ENCODE measurements around the gene HECW1.
"Not testable (repeated sequence)": the region's sequence is repeated elsewhere in the genome, so short reads cannot be mapped to it uniquely, and the experiment has no call there.

The HECW1 gene

DNA sequence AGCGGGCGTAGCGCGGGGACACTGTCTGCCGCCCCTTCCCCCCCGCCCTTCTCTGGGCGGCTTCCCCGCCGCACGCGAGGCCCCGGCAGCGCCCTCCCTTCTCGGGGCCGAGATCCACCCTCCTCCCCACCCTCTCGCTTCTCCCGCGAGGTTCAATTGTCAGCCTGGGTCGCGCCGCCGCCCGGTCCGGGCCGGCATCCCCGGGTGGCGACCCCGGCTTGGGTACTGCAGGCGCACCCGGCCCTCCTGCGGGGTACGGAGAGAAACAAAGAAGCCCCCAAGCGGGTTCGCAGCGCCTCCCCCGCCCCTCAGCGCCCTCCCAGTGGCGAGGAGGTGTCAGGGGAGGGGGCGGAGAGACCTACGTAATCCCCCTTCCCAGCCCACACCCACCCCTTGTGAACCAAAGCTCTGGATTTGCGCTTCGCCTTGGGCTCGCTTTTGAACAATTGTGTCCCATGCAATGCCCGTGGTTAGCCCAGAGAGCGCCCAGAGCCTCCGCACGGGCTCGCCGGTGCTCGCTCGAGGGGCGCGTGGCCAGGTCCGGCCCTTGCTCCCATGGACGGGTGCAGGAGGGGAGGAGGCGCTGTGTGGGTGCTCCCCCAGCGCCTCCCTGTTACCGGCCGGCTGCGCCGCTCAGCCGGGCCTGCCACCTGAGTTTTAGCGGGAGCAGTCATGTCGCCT, 634 bp downstream of the HECW1 start:
- no peak for DNase-seq

DNA sequence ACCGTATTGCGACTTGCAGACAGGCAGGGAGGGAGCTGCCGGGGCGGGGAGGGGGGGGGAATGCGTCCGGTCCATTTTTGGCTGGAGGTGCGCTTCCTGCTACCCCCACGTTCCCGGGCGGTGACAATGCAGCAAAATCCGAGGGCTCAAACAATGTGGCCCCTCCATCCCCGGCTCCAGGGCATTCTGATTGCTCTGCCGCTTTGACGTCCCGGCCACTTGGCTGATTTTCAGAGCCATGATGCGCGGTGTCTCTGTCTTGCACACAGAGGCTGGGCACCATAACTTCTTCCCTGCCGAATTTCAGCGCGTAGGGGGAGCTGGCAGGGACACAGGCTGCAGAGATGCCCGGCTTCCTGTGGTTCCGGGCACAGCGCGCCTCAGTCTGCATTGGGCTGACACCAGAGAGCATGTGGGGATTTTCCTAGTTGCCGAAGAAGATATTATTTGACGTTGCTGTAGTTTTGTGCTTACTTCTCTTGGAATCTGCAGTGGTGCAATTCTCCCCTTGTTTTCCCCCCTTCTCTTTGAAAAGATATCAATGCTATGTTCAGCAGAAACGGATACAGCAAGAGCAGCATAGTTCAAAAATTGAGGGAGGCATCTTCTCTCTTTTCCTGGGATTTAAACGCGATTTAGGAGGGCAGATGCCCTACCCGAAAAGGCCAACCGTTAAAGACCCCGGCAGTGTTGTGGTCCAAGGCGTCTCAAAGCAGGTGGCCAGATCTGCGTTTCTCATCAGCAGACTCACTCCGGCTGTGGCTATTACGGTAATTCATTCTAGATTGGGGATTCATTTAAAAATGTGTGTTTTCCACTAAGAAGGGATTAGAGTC, 1.4 kb downstream of the HECW1 start:
- no peak for DNase-seq

GRCh38 chr7:43114458-43114780, 2.0 kb downstream of the HECW1 start:
- DNase-seq = no peak

GRCh38 chr7:43116451-43116850, 4.0 kb downstream of the HECW1 start:
- no peak for DNase-seq

DNA sequence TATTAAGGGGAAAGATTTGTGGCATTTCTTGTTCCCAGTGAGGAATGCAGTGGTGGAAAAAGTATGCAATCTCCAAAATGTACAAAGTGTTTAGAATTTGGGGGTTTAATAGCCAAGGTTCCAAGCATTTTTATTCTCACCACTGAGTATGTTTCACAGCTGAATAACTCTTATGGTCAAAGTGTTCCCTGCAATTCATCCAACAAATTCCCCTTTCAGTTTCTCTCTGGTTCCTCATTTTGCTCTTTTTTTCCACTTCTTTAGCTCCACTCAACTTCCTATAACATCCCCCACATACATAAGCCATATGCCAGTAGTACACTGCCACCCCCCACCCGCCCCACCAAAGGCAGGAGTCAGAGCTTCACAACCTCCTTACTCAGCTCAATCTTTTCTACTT, 4.6 kb downstream of the HECW1 start:
- DNase-seq = no peak

DNA sequence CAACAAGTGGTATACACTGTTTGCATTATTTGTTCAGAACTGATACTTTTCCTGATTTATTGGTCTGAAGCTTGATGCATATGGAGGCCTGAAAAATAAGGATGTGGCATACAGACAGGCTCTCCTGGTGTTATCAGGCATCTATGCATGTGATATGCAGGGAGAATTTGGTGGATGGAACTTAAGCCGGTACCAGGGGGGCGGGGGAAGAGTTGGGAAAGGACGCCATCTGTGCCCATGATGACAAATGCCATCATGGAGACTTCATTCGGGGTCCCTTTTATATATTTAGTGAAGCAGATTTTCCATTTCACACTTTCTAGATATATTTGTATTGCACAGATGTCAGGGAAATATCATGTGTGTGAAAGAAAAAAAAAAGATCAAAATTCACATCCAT, 5.4 kb downstream of the HECW1 start:
- no peak for DNase-seq

DNA sequence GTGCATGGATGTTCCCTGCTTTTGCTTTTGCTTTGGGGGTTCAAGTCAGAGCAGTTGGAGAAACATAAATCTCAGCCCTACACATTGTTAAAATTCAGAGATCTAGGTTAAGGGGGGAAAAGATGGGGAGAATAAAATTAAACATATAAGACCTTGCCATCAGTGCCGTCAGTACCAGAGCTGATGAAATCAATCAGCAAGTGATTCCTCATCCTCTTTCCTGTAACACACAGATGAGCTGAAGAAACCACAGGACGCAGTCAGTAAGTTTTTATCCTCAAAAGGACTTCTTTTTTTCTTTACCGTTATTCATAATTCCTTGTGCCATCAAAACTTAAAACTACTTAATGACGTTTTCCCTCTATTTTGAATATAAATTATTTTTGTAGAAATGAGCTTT, 5.9 kb downstream of the HECW1 start:
- DNase-seq = no peak

GRCh38 chr7:43119371-43120075, 7.1 kb downstream of the HECW1 start:
- DNase-seq = no peak

- no peak for DNase-seq
Measured at GRCh38 chr7:43121973-43122372, 9.5 kb downstream of the HECW1 start.

GRCh38 chr7:43123457-43123856, 11.0 kb downstream of the HECW1 start:
- DNase-seq = no peak

GRCh38 chr7:43124388-43124787, 11.9 kb downstream of the HECW1 start:
- no peak for DNase-seq

GRCh38 chr7:43130347-43130746, 17.9 kb downstream of the HECW1 start:
- DNase-seq = no peak

DNA sequence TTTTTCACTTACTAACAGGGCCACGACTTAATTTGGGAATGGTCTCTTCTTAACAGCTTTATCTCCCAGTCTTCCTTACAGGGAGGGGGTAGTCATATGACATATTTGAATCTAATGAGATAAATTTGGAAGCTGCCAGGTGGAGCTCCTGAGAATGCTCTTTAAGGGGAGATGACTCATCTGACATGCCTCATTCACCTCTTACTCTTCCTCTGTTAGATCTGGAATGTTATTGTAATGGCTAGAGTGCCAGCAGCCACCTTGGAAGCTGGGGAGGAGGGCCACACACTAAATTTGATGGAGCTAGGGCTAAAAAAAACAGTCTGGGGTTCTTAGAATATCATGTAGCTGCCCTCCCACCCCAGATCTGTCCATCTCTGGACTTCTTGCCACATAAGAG, 22.7 kb downstream of the HECW1 start:
- DNase-seq = no peak

- no peak for DNase-seq
Measured at GRCh38 chr7:43136064-43136463, 23.6 kb downstream of the HECW1 start.

DNA sequence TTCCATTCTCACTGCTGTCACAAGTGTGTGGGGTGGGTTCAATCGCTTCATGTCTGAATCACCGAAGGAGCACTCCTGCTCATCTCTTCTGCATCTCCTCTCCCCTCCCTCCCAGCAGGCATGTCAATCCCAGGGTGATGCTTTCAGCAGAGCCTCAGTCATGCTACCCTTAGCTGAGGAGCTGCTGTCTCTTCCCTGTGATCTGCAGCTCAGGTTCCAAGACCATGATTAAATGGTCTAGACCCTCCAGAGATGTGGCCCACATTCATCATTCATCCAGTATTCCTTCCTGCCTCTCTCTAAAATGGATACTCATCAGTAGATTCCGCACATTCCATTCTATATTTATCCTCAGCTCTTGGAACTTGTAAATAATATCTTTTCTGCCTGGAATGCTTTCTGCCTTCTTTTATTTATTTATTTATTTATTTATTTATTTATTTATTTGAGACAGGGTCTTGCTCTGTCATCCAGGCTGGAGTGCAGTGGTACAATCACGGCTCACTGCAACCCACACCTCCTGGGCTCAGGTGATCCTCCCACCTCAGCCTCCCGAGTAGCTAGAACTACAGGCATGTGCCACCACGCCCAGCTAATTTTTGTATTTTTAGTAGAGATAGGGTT, 24.8 kb downstream of the HECW1 start:
- not testable (repeated sequence) for DNase-seq

DNA sequence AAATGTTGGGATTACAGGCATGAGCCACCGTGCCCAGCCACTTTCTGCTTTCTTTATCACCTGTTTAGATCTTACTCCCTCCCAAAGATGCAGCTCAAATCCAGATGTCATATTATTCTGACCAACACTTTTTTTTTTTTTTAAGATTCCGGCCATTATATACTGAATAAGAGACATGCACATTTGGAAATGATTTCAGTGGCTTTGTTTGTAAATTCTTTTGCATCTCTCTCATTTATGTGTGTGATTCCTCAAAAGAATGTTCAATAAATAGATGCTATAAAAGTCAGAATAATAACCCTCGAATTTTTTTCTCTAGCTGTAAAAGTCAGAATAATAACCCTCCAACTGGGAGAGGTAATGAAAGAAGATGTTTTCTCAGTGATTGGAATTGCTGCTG, 25.4 kb downstream of the HECW1 start:
- DNase-seq = no peak

DNA sequence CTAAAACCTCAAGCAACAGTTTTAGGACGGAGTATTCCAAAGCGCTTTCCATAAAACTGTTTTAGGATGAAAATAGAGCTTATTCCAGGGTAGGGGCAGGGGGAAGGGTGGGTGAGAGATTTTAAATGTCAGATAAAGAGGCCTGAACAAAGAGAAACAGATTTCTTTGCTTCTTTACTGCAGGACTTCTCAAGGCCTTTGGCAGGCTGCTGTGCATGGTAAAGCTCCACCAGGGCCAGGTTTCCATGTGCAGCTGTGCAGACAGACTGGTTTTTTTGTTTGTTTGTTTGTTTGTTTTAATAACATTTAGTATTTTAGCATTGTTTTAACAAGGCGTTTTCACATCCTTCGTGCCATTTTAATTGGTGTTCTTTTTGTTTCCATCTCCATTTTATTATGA, 26.3 kb downstream of the HECW1 start:
- no peak for DNase-seq

GRCh38 chr7:43139137-43139536, 26.7 kb downstream of the HECW1 start:
- no peak for DNase-seq

DNA sequence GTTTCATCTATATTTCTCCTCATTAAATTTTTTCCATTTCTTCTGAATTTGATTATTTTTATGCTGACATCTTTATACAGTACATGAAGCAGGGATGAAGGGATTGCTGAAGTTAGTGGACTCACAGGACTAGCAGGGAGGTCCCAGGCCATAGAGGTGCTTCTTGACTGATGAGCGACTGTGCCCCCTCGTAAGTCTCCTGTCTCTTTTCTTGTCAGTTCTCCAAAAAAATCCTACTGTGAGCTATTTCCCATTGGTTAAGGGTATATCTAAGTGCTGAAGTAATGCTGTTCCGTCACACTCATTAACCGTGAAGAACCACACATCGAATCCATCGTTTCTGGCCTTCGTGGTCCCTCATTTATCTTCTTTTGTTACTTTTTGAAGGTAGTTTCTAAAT, 27.7 kb downstream of the HECW1 start:
- DNase-seq = no peak

DNA sequence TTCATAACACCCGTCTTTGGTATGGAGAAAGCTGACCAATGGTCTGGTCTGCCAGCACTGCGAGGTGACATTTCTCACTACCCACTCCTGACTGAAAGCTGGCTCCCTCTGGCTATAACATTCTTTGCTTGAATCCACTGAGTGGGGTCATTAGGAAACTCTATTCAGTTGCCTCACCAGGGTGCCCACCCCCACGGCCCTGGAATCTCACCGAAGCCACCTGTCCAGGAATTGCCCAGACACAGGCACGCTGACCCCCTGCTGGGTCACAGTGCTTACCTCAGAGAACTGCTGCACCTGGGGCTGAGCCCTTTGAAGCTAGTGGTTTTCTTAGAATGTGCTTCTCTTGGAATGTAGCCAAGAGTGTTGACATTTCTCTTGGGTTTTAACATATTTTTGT, 28.6 kb downstream of the HECW1 start:
- no peak for DNase-seq

DNA sequence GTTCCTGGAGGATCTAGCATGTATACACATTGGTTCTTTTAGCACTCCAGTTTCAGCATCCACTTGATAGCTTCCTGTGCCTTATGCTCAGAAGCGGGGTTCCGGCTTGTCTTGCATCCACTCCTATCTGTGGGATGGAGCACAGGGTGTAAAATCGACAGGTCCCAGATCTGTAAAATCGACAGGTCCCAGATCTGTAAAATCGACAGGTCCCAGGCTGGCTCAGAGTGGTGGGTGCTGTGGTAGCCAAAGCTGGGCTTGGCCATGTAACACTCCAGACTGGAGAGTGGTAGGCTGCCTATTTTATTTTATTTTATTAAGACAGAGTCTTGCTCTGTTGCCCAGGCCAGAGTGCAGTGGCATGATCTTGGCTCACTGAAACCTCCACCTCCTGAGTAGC, 30.3 kb downstream of the HECW1 start:
- DNase-seq = no peak

- no peak for DNase-seq
Measured at GRCh38 chr7:43143918-43144589, 31.6 kb downstream of the HECW1 start.

DNA sequence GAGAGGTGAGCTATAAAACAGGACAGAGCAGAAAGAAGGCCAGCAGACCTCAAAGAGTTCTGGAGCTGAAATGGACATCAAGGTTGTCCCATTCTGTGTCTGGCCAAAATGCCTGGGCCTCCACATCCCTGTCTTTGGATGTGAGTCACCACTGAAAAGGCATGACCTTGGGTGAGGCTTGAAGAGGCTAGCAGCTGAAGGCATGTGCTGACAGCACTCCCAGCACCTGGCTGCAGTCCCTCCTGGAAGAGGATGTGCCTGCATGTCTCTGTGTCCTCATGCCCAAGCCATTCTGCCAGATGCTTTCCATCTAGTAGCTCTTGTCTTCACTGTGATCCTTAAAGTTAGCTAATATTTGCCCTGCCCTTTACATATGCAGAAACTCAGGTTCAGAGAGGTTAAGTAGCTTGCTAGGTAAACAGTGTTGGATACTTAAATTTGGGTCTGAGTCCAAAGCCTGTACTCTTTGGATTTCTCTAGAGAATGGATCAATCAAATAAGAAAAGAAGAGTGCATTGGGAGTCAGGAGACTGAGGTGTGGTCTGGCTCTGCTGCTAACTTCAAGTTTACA, 35.8 kb downstream of the HECW1 start:
- DNase-seq = no peak
